Lower leg skin (tissue), 3 donors: ENCODE measurements around the gene SLC22A3.

Experiments used
- CTCF ChIP-seq, 3 donors: fragments of 450-650 bp; IDR thresholded peaks; one replicate each; pipeline ENCODE4 v1.5.1; 2016; ENCODE audit warnings: antibody characterized with exemption in 3 of 3, mild to moderate bottlenecking in 3 of 3, moderate library complexity in 2 of 3
- POLR2A ChIP-seq, 2 donors: fragments of 450-650 bp; IDR thresholded peaks; one replicate each; pipeline ENCODE4 v1.6.1; 2016 to 2017; ENCODE audit warnings: antibody characterized with exemption in 2 of 2, mild to moderate bottlenecking in 1 of 2, moderate library complexity in 1 of 2

- no peak for TF ChIP-seq CTCF (IDR thresholded peaks at IDR 0.05)
- TF ChIP-seq POLR2A (IDR thresholded peaks at IDR 0.05): no peak
Measured at GRCh38 chr6:160431226-160431625, 83.0 kb downstream of the SLC22A3 start.
